GM18868 (cell line): ENCODE measurements around the gene MT1B.

Experiments
- ATAC-seq: cut with Tn5 transposase; IDR thresholded peaks from one replicate; pipeline ENCODE4 v1.9.1; 2021; ENCODE audit warnings: mild to moderate bottlenecking, moderate library complexity; ENCODE audit not compliant: unreplicated experiment

MT1B gene

GRCh38 chr16:56683424-56684172 is 31.9 kb downstream of the MT1B start:
- no peak for ATAC-seq

- ATAC-seq = no peak
Observed at GRCh38 chr16:56684256-56684925, 32.7 kb downstream of the MT1B start.

GRCh38 chr16:56684926-56685590 is 33.4 kb downstream of the MT1B start:
- no peak for ATAC-seq

- ATAC-seq = no peak
Observed at GRCh38 chr16:56686758-56687157, 35.1 kb downstream of the MT1B start.

GRCh38 chr16:56688762-56689161 is 37.1 kb downstream of the MT1B start:
- ATAC-seq = no peak

- no peak for ATAC-seq
Observed at GRCh38 chr16:56689171-56689570, 37.5 kb downstream of the MT1B start.

GRCh38 chr16:56690420-56691122 is 38.9 kb downstream of the MT1B start:
- ATAC-seq = no peak

GRCh38 chr16:56691885-56692284 is 40.2 kb downstream of the MT1B start:
- ATAC-seq = no peak

GRCh38 chr16:56695246-56695645 is 43.6 kb downstream of the MT1B start:
- no peak for ATAC-seq

- ATAC-seq = no peak
Observed at GRCh38 chr16:56697456-56698155, 45.9 kb downstream of the MT1B start.

- no peak for ATAC-seq
Observed at GRCh38 chr16:56700195-56700594, 48.5 kb downstream of the MT1B start.

GRCh38 chr16:56700631-56701030 is 48.9 kb downstream of the MT1B start:
- no peak for ATAC-seq

- ATAC-seq = no peak
Observed at GRCh38 chr16:56701534-56701933, 49.8 kb downstream of the MT1B start.
